Fibroblast of the aortic adventitia (primary cell): ENCODE results near the gene LEMD2. TPM values are rescaled to one million over a fixed set of nuclear protein-coding genes. Genes with fewer than 3 reads are reported as not detected.

ENCODE experiments used
- DNase-seq: peaks from one replicate; pipeline ENCODE4 v3.0.0-alpha.2; 2010; ENCODE audit warnings: low read depth
- H3K4me3 ChIP-seq: 2 replicates; pipeline ENCODE4 v1.5.1; 2011; ENCODE audit warnings: low read depth, mild to moderate bottlenecking, control low read depth, low read length, moderate library complexity
- CTCF ChIP-seq: IDR thresholded peaks from 2 replicates; pipeline ENCODE4 v1.5.1; 2011; ENCODE audit warnings: mild to moderate bottlenecking, low read length, control low read depth, inconsistent platforms; ENCODE audit not compliant: insufficient read depth
- total RNA-seq: library from RNA; depleted of rRNA; stranded (reverse); fragments of >200 nt; gene quantifications from 2 replicates; pipeline ENCODE4 v1.2.3, GENCODE V29; 2012; ENCODE audit warnings: low replicate concordance

LEMD2 gene
- total RNA-seq, 1 donor, result 31.2 TPM

- TF ChIP-seq CTCF, result no peak
- no peak for DNase-seq
- H3K4me3 ChIP-seq, result no peak overlapping the region
Observed at GRCh38 chr6:33740794-33741193, 48.1 kb downstream of the LEMD2 start.

GRCh38 chr6:33740204-33740608, 48.7 kb downstream of the LEMD2 start:
- DNase-seq, result no peak
- no peak for TF ChIP-seq CTCF
- no peak overlapping the region for H3K4me3 ChIP-seq

GRCh38 chr6:33739571-33739970, 49.4 kb downstream of the LEMD2 start:
- no peak for DNase-seq
- H3K4me3 ChIP-seq, result no peak overlapping the region
- TF ChIP-seq CTCF, result no peak

- H3K4me3 ChIP-seq, result no peak overlapping the region
- no peak for TF ChIP-seq CTCF
- no peak for DNase-seq
Observed at GRCh38 chr6:33738879-33739278, 50.1 kb downstream of the LEMD2 start.

- no peak for DNase-seq
- H3K4me3 ChIP-seq, result no peak overlapping the region
- no peak for TF ChIP-seq CTCF
Observed at GRCh38 chr6:33738153-33738552, 50.8 kb downstream of the LEMD2 start.

GRCh38 chr6:33737267-33738026, 51.5 kb downstream of the LEMD2 start:
- TF ChIP-seq CTCF, result no peak
- no peak overlapping the region for H3K4me3 ChIP-seq
- DNase-seq, result no peak

- TF ChIP-seq CTCF, result no peak
- DNase-seq, result no peak
- H3K4me3 ChIP-seq, result no peak overlapping the region
Observed at GRCh38 chr6:33735216-33735615, 53.7 kb downstream of the LEMD2 start.
